NCI-H1436 treated with DMSO at 0.1 percent for 48 hours (cell line): Measurements from ENCODE around the gene TSC1.
"Not testable (repeated sequence)": the region's sequence is repeated elsewhere in the genome, so short reads cannot be mapped to it uniquely, and the experiment has no call there.

Experiments
- DNase-seq: peaks from one replicate; lab custom pipeline; 2025; lab: John Stamatoyannopoulos, UW

The TSC1 gene

DNA sequence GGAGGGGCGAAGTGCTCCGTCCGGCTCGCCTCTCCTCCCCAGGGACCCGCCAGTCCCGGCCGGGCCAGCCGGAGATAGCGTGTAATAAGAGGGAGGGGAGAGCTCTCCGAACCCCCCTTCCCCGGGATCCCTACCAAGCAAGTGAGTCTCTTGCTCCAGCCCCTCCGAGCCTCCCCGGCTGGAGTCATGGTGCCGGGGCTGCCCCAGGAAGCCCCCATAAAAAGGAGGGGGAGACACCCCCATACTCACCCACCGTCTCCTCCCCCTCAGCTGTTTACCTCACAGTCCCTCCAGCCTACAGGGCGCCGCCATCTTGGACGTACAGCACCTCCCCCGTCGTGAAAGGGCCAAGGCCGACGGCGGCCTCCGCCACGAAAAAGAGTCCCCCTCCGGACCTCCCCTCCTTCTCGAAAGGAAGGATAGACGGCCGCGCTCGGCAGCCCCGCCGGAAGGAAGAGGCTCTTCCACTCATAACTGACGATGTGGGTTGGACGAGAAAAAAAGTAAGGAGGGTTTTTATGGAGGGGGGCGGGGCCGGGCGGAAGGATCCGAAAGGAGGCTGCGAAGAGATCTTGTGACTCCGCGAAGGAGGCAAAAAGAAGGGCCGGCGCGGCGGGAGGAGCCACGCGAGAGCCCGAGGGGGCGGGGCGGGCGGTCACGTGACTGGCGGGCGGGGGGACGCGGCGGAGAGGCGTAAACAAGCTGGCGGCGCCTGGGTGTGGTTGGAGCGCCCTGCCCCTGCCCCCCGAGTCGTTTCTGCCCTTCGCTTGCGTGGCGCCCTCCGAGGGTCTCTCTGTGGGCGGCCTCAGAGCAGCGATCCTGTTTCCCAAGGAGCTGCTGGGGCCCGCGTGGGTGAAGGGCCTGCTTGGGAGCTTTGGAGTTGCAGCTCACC lies at the start of gene TSC1:
Gene TSC1, minus strand, starts transcription at position 323 of the 892 bp plus-strand sequence. CDS start 15,744 bp downstream, outside the sequence.
- DNase-seq = peak; percentile 80

DNA sequence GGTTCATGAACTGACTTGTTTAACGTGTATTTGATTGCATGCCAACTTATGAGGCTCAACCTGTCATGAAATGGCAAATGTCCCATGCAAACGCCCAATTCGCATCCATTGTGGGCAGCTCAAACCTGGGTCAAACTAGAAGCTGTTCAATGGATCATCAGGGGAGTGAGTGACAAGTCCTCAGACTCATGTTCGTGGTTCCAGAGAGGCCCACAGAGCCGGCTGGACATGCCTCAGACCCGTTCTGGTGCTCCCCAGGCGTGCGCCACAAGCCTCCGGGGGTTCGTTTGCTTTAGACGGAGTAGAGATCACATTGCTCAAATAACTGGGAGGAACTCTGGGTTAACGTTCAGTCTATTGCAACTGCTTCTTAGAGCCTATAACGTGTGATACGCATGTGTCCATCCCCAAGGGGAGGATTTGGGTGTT lies 49.1 kb upstream of the TSC1 start:
- DNase-seq = no peak

DNA sequence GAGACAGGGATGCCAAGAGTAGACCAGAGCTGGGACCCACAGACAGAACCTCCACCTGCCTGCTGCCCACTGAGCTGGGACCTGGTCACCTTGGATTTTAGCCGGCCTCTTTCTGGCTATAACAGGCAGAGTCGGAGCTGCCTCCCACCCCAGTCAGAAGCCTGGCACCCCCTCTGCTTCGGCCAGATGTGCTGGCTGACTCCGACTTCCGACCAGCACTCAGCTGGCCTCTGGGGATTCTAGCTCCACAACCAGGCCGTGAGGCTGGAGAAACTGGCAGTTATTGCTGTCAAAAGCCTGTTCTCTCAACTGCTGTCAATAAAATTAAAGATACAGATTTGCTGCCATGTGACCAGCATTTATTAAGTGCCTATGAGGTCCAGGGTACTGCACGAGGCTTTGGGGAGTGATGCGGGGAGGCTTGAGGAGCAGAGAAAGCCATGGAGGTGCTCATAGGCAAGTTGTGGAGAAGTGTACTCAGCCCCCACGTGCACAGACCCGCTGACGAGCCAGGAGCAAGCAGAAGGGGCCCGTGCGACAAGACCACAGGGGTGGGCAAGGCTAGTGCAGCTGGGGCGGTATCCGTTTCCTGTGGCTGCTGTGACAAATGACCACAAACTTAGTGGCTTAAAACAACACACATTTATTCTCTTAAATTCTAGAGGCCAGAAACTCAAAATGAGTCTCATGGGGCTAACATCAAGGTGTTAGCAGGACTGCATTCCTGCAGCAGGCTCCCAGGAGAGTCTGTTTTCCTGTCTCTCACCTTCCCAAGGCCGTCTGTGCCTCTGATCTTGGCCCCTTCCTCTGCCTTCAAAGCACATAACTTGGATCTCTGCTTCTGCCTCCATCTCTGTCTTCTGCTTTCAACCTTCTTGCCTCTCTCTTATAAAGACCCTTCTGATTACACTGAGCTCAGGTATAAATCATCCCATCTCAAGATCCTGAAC lies 47.2 kb upstream of the TSC1 start:
- DNase-seq = no peak

DNA sequence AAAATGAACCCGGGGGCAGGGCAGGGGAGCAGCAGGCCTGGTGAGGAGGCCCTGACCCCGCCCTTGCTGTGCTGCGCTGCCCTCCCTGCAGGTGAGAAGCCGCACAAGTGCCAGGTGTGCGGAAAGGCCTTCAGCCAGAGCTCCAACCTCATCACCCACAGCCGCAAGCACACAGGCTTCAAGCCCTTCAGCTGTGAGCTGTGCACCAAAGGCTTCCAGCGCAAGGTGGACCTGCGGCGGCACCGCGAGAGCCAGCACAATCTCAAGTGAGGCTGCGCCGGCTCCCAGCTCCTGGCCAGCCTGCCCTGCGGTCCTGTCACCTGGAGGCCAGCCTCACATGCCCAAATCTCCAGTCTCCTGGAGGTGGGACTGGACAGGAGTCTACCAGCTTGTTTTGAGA lies 46.4 kb upstream of the TSC1 start:
- DNase-seq = no peak

DNA sequence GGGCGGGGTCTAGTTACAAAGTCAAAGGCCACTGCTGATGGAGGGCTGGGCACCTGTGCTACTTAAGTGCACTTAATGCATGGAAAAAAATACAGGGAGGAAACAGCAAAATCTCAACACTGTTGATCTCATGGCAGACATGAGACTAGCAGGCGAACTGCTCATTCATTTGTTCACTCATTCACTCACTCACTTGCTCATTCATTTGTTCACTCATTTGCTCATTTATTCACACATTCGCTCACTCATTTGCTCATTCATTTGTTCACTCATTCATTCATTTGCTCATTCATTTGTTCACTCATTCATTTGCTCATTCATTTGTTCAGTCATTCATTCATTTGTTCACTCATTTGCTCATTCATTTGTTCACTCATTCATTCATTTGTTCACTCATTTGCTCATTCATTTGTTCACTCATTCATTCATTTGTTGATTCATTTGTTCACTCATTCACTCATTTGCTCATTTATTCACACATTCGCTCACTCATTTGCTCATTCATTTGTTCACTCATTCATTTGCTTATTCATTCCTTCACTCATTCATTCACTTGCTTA lies 45.7 kb upstream of the TSC1 start:
- DNase-seq = not testable (repeated sequence)

DNA sequence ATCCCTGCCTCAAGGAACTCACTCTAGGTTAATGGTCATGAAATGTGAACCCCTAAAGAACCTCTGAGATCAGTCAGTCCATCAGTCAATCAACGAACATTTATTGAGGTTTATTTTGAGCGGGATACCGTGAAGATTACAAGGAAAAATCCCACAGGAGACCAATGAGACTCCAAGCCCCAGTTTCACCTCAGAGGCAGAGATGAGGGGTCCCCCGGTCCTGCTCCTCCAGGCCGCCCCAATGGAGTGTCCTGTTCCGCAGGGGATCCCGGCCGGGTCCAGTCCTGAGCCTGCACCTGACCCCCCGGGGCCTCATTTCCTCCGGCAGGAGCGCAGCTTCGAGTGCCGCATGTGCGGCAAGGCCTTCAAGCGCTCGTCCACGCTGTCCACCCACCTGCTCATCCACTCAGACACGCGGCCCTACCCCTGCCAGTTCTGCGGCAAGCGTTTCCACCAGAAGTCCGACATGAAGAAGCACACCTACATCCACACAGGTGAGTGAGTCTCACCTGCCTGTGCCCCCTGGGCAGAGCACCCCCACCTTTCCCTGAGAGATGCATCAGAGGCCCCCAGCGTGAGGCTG lies 45.1 kb upstream of the TSC1 start:
- no peak for DNase-seq

DNA sequence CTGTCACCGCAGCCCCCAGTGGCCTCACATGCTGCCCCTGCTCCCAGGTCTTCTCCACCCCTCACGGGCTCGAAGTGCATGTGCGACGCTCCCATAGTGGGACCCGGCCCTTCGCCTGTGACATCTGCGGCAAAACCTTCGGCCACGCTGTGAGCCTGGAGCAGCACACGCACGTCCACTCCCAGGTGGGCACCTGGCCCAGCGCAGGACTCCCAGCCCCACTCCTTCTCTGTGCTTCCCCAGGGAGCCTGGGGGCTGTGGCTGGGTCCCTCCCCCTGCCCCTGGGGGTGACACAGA lies 44.5 kb upstream of the TSC1 start:
- no peak for DNase-seq

DNA sequence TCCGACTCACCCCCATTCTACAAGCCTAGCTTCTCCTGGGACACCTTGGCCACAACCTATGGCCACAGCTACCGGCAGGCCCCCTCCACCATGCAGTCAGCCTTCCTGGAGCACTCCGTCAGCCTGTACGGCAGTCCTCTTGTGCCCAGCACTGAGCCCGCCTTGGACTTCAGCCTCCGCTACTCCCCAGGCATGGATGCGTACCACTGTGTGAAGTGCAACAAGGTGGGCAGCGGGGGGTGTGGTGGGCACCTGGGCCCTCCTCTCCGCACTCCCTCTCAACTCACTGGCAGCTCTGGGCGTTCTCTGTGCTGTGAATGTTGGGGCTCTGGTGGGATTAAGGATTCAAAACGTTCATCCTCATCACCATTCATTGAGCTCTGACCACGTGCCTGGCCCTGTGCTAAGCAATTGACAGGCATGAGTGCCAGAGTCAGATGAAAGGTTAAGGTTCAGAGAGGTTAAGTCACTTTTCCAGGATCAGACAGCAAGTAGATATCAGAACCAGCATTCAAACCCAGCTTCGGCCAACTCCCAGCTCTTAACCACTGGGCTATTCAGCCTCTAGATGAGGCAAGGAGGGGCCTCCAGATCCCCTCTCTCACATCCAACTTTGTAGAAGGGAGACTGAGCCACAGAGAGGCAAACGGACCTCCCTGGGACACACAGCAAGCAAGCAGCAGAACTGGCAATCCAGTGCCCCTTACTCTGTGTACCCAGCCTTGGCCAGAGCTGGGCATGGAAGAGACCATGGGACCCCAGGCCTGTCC lies 44.0 kb upstream of the TSC1 start:
- DNase-seq = no peak

DNA sequence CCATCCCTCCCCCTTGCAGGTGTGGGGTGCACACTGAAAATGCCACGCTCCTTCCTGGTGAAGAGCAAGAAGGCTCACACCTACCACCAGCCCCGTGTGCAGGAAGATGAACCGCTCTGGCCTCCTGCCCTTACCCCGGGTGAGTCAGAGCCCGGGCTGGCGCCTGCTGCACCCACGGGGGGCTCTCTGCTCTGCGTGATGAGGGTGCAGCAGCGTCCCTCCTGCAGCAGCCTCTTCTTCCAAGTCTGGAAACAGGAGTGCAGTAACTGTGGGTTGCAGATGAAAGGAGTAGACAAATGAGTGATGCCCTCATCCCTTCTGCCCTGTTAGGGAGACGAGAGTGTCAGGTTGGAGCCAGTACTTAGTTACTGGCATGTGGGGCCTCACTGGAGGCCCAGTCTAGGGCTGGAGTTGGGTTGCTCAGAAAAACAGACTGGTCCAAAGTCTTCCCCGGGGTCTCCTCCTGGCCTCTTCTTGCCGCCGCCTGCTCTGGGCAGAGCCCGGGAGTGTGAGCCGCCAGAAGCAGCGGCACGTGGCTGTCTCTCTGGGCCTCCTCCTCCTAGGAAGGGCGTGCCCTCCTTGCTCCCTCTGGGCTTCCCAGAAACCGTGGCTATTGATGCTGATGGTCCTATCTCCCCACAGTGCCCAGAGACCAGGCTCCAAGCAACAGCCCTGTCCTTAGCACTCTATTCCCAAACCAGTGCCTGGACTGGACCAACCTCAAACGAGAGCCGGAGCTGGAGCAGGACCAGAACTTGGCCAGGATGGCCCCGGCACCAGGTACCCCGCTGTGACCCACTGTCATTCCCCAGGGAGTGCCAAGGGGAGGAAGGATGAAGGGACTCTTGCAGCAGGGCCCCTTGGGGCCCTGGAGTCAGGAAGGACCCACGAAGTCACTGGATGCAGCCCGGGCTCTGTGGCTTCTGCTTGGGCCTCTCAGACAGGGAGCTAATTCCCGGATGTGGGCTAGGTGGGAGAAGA lies 42.5 kb upstream of the TSC1 start:
- DNase-seq = no peak

DNA sequence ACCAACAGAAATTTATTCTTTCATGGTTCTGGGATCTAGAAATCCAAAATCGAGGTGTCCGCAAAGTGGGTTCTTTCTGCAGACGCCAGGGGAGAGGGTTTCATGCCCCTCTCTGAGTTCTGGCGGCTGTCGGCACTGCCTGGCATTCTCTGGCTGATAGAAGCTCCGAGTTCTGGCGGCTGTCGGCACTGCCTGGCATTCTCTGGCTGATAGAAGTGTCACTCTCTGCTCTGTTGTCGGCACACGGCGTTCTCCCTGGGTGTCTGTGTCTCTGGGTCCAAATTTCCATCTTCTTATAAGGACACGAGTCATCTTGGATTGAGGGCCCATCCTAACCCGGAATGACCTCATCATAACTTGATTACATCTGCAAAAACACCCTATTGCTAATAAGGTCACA lies 41.7 kb upstream of the TSC1 start:
- DNase-seq = no peak

DNA sequence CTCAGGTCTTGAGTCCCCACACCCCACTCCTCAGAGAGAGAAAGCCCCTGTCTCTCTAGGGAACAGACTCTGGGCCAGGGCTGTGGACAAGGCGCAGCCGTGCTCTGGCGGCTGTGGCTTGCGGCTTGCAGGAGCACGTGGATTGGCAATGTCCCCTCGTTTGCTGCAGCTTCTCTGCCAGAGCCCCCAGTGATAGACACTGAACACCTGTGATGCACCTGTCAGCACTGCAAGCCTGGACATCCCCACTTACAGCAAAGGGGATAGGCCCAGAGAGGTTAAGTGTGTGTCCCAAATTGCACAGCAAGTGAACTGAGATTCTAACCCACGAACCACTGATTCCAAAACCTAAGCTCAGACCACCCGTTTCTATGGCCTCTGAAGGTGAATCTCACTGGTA lies 41.1 kb upstream of the TSC1 start:
- DNase-seq = no peak

DNA sequence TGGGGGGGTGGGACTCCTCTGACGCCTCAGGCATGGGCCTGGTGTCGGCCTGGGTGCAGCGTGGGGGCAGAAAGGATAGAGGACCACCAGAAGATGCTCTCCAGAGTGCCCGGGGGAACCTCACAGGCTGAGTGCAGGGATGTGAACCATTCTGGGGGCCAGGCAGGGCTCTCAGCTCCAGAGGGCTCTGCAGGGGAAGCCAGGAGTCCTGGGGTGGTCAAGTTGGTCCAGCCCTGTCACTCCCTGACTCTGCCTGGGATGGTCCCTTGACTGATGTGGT lies 40.6 kb upstream of the TSC1 start:
- no peak for DNase-seq

DNA sequence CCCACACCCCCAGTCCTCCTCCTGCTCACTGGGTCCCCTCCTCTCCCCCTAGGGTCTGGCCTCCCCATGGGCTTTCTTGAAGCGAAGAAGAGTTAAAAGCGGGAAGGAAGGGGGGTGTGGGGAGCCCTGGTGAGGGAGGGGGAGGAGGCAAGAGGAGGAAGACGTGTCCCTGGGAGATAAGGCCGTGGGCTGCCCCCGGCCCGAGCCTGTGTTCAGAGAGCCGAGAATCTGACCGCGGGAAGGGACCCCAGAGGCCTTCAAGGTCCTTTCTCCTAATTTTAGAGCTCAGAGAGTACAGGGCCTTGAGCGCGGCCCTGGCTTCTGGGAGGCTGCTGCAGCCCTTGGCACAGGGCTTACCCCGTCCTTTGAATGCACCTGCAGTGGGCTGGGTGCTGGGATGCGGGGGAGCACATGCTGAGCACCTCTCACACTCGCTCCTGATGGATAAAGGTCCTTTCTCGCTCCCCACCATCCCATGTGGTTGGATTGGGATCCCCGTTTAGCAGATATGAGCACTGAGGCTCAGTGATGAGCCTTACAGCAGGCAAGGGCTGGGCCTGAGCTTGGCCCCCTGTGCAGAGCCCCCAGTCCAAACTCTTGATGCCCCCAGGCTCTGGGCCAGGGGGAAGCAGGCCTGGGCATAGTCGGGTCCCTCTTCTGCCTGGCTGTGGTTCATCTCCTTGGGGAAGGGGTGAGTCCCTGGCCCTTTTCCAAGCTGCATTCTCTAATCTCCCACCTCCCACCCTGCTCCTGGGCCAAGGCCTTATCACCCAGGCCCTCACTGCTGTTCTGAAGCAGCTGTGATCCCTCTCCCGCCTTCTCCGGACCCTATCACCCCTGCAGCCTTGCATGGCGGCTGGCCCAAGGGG lies 40.0 kb upstream of the TSC1 start:
- DNase-seq = no peak

DNA sequence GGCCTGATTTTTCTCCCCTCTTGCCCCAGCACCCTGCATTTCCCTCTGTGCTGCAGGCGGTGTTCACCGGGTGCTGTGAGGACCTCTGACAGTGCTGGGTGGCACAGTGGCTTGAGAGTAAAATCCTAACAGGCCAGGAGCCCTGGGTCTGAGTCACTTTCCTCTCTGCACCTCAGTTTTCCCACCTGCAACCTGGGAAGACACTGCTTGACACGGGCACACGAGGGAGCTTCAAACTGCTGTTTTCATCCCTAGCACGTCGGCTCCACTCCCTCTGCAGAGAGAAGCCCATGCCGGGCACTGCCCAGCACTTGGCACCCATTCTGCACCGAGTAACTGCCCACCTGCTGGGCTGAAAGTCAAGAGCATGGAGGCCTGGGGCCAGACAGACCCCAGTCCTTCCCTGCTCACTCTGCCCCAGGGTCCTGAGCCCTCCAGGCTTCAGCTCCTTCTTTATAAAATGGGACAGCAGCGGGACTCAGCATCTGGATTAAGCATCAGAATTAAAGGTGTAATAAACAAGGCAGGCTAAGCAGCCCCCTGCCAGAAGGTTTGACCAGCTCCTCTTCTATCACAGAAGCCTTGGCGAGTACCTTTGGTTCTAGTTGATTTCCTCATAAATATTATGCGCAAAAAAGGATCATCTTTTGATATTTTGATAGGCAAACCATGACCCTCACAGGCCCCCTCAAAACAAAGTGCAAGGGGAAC lies 39.2 kb upstream of the TSC1 start:
- DNase-seq = no peak

DNA sequence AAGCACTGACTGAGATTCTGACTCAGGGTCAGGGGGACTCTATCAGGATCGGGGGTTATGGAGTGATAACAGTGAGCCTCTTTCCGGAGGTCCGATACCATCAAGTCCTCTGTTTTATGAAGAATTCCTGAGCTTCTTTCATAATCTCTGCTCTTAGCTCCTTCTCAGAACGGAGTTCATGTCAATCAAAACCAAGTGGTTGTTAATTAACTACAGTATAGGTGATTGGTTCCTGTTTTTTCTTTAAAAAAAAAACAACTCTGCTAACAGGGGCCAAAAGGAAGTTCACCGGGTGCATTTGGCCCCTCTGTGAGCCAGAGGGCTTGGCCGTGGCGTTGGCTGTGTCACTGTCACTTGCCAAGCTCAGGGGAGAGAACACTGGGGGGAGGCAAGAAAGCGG lies 38.0 kb upstream of the TSC1 start:
- DNase-seq = no peak

DNA sequence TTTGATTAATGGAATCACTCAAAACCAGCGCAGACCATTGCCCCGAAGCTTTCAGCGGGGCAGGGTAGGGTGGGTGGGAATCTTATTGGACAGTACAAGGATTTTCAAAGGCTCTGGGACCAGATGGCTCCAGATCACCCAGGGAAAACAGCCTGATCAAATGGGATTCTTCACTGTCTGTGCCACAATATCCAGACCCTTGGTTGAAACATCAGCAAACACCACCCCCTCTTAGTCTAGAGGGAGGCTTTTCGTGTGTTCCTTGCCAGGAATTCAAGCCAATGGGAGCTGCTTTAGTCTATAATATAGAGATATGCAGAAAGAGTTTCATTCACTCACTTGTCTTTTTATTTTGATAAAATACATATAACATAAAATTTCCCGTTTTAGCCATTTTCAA lies 35.7 kb upstream of the TSC1 start:
- DNase-seq = no peak

DNA sequence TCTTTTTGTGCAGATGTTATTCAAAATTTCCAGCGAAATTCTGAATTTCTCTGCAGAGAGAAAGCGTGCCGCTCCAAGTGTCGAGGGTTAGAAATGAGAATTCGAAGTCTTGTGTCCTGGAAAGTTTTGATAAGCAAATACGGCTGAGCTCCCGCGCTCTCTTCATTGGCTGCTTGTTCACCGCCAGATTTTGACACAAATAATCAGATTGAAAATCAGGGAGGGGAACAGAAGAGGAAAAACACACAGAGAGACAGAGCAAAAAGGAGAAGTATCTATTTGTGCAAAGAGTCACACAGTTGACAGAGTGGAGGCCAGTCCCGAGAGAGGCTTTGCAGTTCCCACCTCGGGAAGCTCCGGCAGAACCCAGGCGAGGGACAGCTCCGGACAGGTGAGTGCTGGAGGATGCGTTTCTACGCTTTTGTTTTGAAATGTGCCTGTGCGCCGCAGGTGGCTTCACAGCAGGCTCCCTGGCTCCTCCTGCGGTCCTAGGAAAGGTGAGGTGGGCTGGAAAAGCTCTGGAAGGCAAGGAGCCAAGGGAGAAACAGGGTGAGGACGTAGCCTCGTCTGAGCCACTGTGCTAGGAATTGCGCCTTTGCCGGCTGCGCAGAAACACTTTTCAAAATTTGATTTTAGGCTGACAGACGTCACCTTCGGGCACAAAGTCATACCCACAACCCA lies 34.2 kb upstream of the TSC1 start, which contains the start of gene GFI1B:
Gene GFI1B, plus strand, starts transcription at position 244 of the 681 bp plus-strand sequence. CDS start 7,985 bp downstream, outside the sequence.
- DNase-seq = no peak

DNA sequence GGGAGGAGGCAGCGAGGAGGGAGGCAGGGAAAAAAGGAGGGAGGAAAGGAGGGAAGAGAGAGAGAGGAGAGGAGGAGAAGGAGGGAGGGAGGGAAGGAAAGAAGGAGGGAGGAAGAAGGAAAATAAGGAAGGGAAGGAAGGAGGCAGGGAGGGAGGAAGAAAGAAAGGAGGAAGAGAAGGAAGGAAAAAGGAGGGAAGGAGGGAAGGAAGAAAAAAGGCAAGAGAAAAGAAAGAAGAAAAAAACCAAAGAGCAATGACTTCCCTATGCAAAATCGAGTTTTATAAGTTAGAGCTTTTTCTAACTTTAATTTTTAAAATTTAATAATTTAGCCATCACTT lies 33.7 kb upstream of the TSC1 start:
- no peak for DNase-seq
